Activated CD8-positive, alpha-beta T cell treated with anti-CD3 and anti-CD28 coated beads, Interleukin-2, amount 10 ng/mL, durations not matched to agents 7 days and 5 days (primary cell): ENCODE measurements around the gene DNAAF9. TPM values are rescaled to one million over a fixed set of nuclear protein-coding genes. Genes with fewer than 3 reads are reported as not detected.

ENCODE experiments used
- ATAC-seq: fragments of 150-1000 bp; cut with Tn5 transposase; one replicate; pipeline ENCODE4 v1.10.0; 2021; ENCODE audit warnings: moderate library complexity
- CTCF ChIA-PET: fragments of 350-600 bp; sonication (Branson Sonifier 250); formaldehyde crosslinking; loops from one replicate; lab custom pipeline; 2021; ENCODE audit warnings: antibody characterized with exemption; lab: Charles Lee
- POLR2A ChIA-PET: fragments of 350-600 bp; sonication (Branson Sonifier 250); formaldehyde crosslinking; loops from one replicate; lab custom pipeline; 2021; ENCODE audit warnings: antibody characterized with exemption; lab: Charles Lee
- DNase-seq: peaks from one replicate; pipeline ENCODE4 v3.0.0-alpha.2; 2020
- H3K27ac Mint-ChIP-seq: one replicate; pipeline ENCODE4 v1.8.0; 2021; ENCODE audit warnings: mild to moderate bottlenecking, mixed read lengths
- H3K27me3 Mint-ChIP-seq: one replicate; pipeline ENCODE4 v1.8.0; 2021; ENCODE audit warnings: low read depth, mixed read lengths
- H3K36me3 Mint-ChIP-seq: one replicate; pipeline ENCODE4 v1.8.0; 2021; ENCODE audit warnings: low read depth, mixed read lengths
- H3K4me1 Mint-ChIP-seq: one replicate; pipeline ENCODE4 v1.8.0; 2021; ENCODE audit warnings: low read depth, mixed read lengths
- H3K4me3 Mint-ChIP-seq: one replicate; pipeline ENCODE4 v1.8.0; 2021; ENCODE audit warnings: mild to moderate bottlenecking, mixed read lengths
- H3K9me3 Mint-ChIP-seq: one replicate; pipeline ENCODE4 v1.8.0; 2022; ENCODE audit warnings: mixed read lengths; ENCODE audit not compliant: insufficient read depth
- total RNA-seq, 2 experiments: library from RNA; stranded (reverse); gene quantifications; one replicate each; pipeline ENCODE4 v1.2.3, GENCODE V29; 2021

The DNAAF9 gene
- total RNA-seq, 2 experiments from 2014 or later = 3.4 to 3.5 TPM

DNA sequence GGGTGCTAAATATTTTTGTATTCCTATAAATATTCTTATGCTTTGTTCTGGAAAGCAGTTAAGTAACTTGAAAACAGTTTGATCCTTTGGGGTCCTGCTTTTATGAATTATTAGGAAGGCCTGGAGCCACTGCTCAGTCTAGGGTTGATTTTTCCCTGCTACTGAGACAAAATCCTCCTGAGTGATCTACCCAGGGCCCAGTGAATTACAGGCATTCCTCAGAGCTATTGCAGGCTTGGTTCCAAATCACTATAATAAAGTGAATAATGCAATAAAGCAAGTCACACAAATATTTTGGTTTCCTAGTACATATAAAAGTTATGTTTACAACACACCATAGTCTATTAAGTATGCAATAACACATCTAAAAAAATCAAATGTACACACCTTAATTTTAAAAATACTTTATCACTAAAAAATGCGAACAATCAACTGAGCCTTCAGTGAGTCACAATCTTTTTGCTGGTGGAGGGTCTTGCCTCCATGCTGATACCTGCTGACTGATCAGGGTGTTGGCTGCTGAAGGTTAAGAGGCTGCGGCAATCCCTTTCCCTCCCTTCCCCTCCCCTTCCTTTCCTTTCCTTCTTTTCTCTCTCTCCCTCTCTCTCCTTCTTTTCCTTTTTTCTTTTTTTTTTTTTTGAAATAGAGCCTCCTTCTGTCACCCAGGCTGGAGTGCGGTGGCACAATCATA is 43.0 kb downstream of the DNAAF9 start:
- ATAC-seq (no peak), DNase-seq (no peak)
- Mint-ChIP-seq H3K9me3 (no peaks in the 10 kb centered on the region), H3K4me1 (peaks cover 11% of the 10 kb centered on the region), H3K4me3 (no peak overlapping the region), H3K27ac (no peak overlapping the region), H3K36me3 (peaks cover 9% of the 10 kb centered on the region), H3K27me3 (no peaks in the 10 kb centered on the region)
- ChIA-PET POLR2A (no interaction called here), CTCF (no interaction called here)

DNA sequence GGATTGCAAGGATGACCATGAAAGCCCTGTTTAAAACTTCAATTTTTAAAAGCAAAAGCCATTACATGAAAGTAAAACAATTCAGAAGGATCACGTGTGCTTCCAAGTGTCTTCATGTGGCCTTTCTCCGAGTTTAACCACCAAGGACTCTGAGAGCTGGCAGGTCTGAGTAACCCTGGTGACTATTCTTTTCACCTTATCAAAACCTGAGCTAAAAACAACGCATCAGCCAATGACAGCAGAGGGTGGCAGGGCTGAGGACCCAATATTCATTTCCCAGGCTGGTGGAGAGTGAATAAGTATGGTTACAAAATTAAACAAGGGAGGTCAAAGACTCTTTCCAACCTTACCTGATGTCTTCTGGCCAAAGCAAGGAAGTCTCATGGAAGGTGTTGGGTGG is 46.7 kb downstream of the DNAAF9 start:
- H3K9me3 Mint-ChIP-seq = no peaks in the 10 kb centered on the region
- ChIA-PET CTCF (no interaction called here), POLR2A (interaction anchor here (0.7 kb wide), 1 partner anchor 43 kb away, joined by 3 read pairs; no protein-coding TSS in a partner anchor)
- DNase-seq (no peak), ATAC-seq (no peak)
- H3K27ac Mint-ChIP-seq = no peak overlapping the region
- peaks cover 4% of the 10 kb centered on the region for H3K4me1 Mint-ChIP-seq
- no peaks in the 10 kb centered on the region for H3K27me3 Mint-ChIP-seq
- peaks cover 6% of the 10 kb centered on the region for H3K36me3 Mint-ChIP-seq
- no peak overlapping the region for H3K4me3 Mint-ChIP-seq

DNA sequence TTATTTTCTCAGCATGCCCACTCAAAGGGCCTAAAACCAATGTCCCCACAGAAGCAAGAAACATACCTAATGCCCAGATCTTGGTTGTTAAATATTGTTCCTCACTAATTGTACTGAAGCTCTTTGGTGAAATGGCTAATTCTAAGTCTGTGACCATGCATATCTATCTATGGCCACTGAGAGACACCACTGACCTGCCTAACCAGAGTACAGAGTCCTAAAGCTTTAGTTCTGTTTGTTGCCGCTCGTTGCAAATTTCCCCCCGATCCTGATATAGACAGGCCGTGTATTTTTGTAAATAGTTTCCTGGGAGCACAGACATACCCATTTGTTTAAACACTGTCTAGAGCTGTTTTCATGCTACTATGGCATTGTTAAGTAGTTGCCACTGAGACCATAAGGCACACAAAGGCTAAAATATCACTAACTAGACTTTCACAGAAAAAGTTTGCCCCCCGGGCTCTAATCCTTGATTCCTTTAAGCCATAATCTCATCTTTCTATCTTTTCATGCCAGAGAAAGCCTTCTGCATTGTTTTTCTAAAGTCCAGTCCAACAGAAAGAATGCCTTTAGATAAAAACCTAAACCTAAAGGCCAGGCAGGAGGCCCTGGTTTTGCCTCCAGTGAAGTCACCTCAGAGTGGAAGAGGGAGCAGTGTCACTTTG is 48.7 kb downstream of the DNAAF9 start:
- ChIA-PET CTCF (no interaction called here), POLR2A (no interaction called here)
- peaks cover 4% of the 10 kb centered on the region for H3K4me1 Mint-ChIP-seq
- H3K9me3 Mint-ChIP-seq = no peaks in the 10 kb centered on the region
- H3K27me3 Mint-ChIP-seq = no peaks in the 10 kb centered on the region
- H3K36me3 Mint-ChIP-seq = peaks cover 2% of the 10 kb centered on the region
- no peak overlapping the region for H3K4me3 Mint-ChIP-seq
- no peak for ATAC-seq
- no peak overlapping the region for H3K27ac Mint-ChIP-seq
- DNase-seq = no peak

Other genes with a start within 250 kb of the DNAAF9 start
- 10 to 100 TPM; 19.6 to 20.2 TPM for gene FASTKD5, start 247.8 kb downstream of the DNAAF9 start, total RNA-seq
- gene UBOX5, start 247.8 kb downstream of the DNAAF9 start, total RNA-seq = 1 to 10 TPM; 7.0 to 7.4 TPM
- gene LZTS3, start 234.1 kb downstream of the DNAAF9 start, total RNA-seq = under 1 TPM; 0.42 to 0.53 TPM
- gene DDRGK1, start 203.0 kb downstream of the DNAAF9 start, total RNA-seq = 10 to 100 TPM; 49.0 to 54.4 TPM
- 10 to 100 TPM; 53.2 to 60.7 TPM for gene ITPA, start 198.2 kb downstream of the DNAAF9 start, total RNA-seq
- gene SLC4A11, start 168.5 kb downstream of the DNAAF9 start, total RNA-seq = 1 to 10 TPM; 1.6 to 2.8 TPM
- 1 to 10 TPM; 8.1 to 8.5 TPM for gene ATRN, start 63.3 kb upstream of the DNAAF9 start, total RNA-seq